Spleen (tissue), 7 donors: ENCODE data around the gene WWC1.

Source experiments
- POLR2A ChIP-seq, 3 donors: fragments of 450-650 bp; IDR thresholded peaks; one replicate each; pipeline ENCODE4 v1.5.1; 2017; ENCODE audit warnings: antibody characterized with exemption in 3 of 3, mild to moderate bottlenecking in 1 of 3
- POLR2AphosphoS5 ChIP-seq, 3 donors: sonication (generic); formaldehyde crosslinking; IDR thresholded peaks; one replicate each; pipeline ENCODE4 v1.5.1; 2017; ENCODE audit warnings: antibody characterized with exemption in 3 of 3
- TF ChIP-seq, protein P1 (sequence below), 11 experiments: fragments of 200-600 bp in 7 of 11; fragments of 450-650 bp in 4 of 11; sonication (generic) in 4 of 11; IDR thresholded peaks in 8 of 11; conservative IDR thresholded peaks in 3 of 11; 1 replicate in 7 of 11; 2 replicates in 4 of 11; pipeline versions ENCODE4 v1.4.0 to v1.8.0; 2016 to 2021; ENCODE audit warnings: antibody characterized with exemption in 11 of 11, inconsistent platforms in 4 of 11, mild to moderate bottlenecking in 1 of 11
- donor health status: DM: no; HTN: no; CAD: no; lungs with moderate emphysema.
- donor health status: DM: no; HTN: no; CAD: no.
- donor health status: DM: no; HTN: no; CAD: no.

DNA sequence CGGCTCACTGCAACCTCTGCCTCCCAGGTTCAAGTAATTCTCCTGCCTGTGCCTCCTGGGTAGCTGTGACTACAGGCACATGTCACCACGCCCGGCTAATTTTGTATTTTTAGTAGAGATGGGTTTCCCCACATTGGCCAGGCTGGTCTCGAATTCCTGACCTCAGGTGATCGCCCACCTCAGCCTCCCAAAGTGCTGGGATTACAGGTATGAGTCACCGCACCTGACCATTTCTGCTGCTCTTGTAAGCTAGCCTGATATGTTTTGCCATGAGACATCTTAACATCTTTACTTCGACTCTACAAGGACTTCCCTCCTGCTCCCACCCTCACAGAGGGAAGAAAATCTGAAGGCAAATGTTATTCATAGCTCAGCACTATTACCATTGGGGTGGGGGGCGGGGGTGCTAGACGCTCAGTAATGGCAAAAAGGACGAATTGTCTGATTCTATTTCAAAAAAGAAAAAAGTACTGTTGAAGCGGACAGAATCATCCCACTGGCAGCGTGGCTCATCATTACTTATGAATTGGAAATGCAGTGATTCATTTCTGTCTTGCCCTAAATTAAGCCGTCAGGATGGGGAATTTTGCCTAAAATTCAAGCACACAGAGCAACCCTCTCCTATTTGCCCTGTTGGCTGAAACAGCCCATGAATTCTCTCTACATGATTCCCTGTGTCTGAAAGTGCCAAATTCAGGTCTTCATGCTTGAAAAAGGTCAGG lies 46.4 kb upstream of the WWC1 start:
- no peak for TF ChIP-seq POLR2A (IDR thresholded peaks at IDR 0.05)
- TF ChIP-seq, protein P1, sequence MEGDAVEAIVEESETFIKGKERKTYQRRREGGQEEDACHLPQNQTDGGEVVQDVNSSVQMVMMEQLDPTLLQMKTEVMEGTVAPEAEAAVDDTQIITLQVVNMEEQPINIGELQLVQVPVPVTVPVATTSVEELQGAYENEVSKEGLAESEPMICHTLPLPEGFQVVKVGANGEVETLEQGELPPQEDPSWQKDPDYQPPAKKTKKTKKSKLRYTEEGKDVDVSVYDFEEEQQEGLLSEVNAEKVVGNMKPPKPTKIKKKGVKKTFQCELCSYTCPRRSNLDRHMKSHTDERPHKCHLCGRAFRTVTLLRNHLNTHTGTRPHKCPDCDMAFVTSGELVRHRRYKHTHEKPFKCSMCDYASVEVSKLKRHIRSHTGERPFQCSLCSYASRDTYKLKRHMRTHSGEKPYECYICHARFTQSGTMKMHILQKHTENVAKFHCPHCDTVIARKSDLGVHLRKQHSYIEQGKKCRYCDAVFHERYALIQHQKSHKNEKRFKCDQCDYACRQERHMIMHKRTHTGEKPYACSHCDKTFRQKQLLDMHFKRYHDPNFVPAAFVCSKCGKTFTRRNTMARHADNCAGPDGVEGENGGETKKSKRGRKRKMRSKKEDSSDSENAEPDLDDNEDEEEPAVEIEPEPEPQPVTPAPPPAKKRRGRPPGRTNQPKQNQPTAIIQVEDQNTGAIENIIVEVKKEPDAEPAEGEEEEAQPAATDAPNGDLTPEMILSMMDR (IDR thresholded peaks at IDR 0.05 in 8 of 11, conservative IDR thresholded peaks at IDR 0.05 in 3 of 11): no peak
- no peak for TF ChIP-seq POLR2AphosphoS5 (IDR thresholded peaks at IDR 0.05)
